GM23338 (cell line): ENCODE results near the gene RNF32. TPM values are rescaled to one million over a fixed set of nuclear protein-coding genes. Genes with fewer than 3 reads are reported as not detected.
A peak's percentile ranks its signal among the peaks of the same experiment; 100 is the strongest.

Experiments
- ATAC-seq: fragments of 200-7000 bp; cut with Tn5 transposase; 3 replicates; pipeline ENCODE4 v1.9.1; 2020
- DNase-seq: peaks from one replicate; pipeline ENCODE4 v3.0.0-alpha.2; 2015; ENCODE audit warnings: low spot score
- H2AFZ ChIP-seq: fragments of 200-600 bp; sonication (generic); 2 replicates; pipeline ENCODE4 v1.8.0; 2016; ENCODE audit warnings: antibody characterized with exemption, mild to moderate bottlenecking, moderate library complexity
- H3F3A ChIP-seq: fragments of 200-600 bp; sonication (generic); replicated peaks from 2 replicates; pipeline ENCODE4 v1.8.0; 2017; ENCODE audit warnings: antibody characterized with exemption, mixed run types, low read depth
- H3K27ac ChIP-seq: fragments of 200-600 bp; sonication (generic); 2 replicates; pipeline ENCODE4 v1.6.1; 2016; ENCODE audit warnings: low read depth
- H3K27me3 ChIP-seq: fragments of 200-600 bp; sonication (generic); 2 replicates; pipeline ENCODE4 v1.8.0; 2016; ENCODE audit warnings: mild to moderate bottlenecking, mixed run types, moderate library complexity; ENCODE audit not compliant: insufficient read depth
- H3K36me3 ChIP-seq: fragments of 200-600 bp; sonication (generic); 2 replicates; pipeline ENCODE4 v1.8.0; 2016; ENCODE audit warnings: mild to moderate bottlenecking; ENCODE audit not compliant: insufficient read depth
- H3K4me1 ChIP-seq: fragments of 200-600 bp; sonication (generic); 2 replicates; pipeline ENCODE4 v1.8.0; 2016; ENCODE audit warnings: mild to moderate bottlenecking, moderate library complexity; ENCODE audit not compliant: insufficient read depth
- H3K4me2 ChIP-seq: fragments of 200-600 bp; sonication (generic); 2 replicates; pipeline ENCODE4 v1.7.1; 2017; ENCODE audit warnings: mixed run types
- H3K4me3 ChIP-seq: fragments of 200-600 bp; sonication (generic); 2 replicates; pipeline ENCODE4 v1.6.1; 2016; ENCODE audit warnings: mixed run types
- H3K79me2 ChIP-seq: fragments of 200-600 bp; sonication (generic); replicated peaks from 2 replicates; pipeline ENCODE4 v1.8.0; 2017; ENCODE audit warnings: mild to moderate bottlenecking; ENCODE audit not compliant: insufficient read depth
- H3K9me2 ChIP-seq: fragments of 200-600 bp; sonication (generic); 2 replicates; pipeline ENCODE4 v1.8.0; 2017; ENCODE audit not compliant: insufficient read depth
- H4K20me1 ChIP-seq: fragments of 200-600 bp; sonication (generic); replicated peaks from 2 replicates; pipeline ENCODE4 v1.8.0; 2017; ENCODE audit warnings: mild to moderate bottlenecking; ENCODE audit not compliant: insufficient read depth
- H3K27ac Mint-ChIP-seq: 2 replicates; pipeline ENCODE4 v1.8.0; 2020; ENCODE audit warnings: inconsistent platforms, mild to moderate bottlenecking, moderate library complexity, mixed read lengths
- H3K27me3 Mint-ChIP-seq: 3 replicates; pipeline ENCODE4 v1.8.0; 2022; ENCODE audit warnings: low read depth, mild to moderate bottlenecking, moderate library complexity, mixed read lengths, inconsistent platforms; ENCODE audit not compliant: insufficient read depth, poor library complexity
- H3K36me3 Mint-ChIP-seq: 3 replicates; pipeline ENCODE4 v1.8.0; 2021; ENCODE audit warnings: low read depth, mild to moderate bottlenecking, inconsistent platforms, moderate library complexity, mixed read lengths
- H3K4me1 Mint-ChIP-seq: 3 replicates; pipeline ENCODE4 v1.8.0; 2020; ENCODE audit warnings: mild to moderate bottlenecking, inconsistent platforms, mixed read lengths
- H3K4me3 Mint-ChIP-seq: 3 replicates; pipeline ENCODE4 v1.8.0; 2021; ENCODE audit warnings: moderate library complexity, mild to moderate bottlenecking, inconsistent platforms, mixed read lengths
- H3K9me3 Mint-ChIP-seq: 3 replicates; pipeline ENCODE4 v1.8.0; 2020; ENCODE audit warnings: moderate library complexity, mild to moderate bottlenecking, inconsistent platforms, mixed read lengths
- EZH2 ChIP-seq: fragments of 200-600 bp; sonication (generic); IDR thresholded peaks from one replicate; pipeline ENCODE4 v1.8.0; 2017; ENCODE audit warnings: antibody characterized with exemption, mild to moderate bottlenecking, low read depth; ENCODE audit not compliant: unreplicated experiment
- EZH2phosphoT487 ChIP-seq: fragments of 200-600 bp; sonication (generic); IDR thresholded peaks from one replicate; pipeline ENCODE4 v1.8.1; 2018; ENCODE audit warnings: antibody characterized with exemption; ENCODE audit not compliant: unreplicated experiment
- JUNB ChIP-seq: IDR thresholded peaks from one replicate; pipeline ENCODE4 v1.6.1; 2016; ENCODE audit warnings: antibody characterized with exemption; ENCODE audit not compliant: unreplicated experiment
- POLR2AphosphoS5 ChIP-seq: IDR thresholded peaks from 2 replicates; pipeline ENCODE4 v1.6.1; 2016; ENCODE audit warnings: antibody characterized with exemption, low read depth
- STAT1 ChIP-seq: IDR thresholded peaks from one replicate; pipeline ENCODE4 v1.6.1; 2016; ENCODE audit warnings: antibody characterized with exemption; ENCODE audit not compliant: unreplicated experiment
- ZNF114 ChIP-seq: fragments of 250-450 bp; sonication (Bioruptor Pico); IDR thresholded peaks from 2 replicates; pipeline ENCODE4 v1.5.0; 2020; ENCODE audit warnings: mild to moderate bottlenecking, moderate library complexity
- ZNF331 ChIP-seq: fragments of 250-450 bp; sonication (Bioruptor Pico); IDR thresholded peaks from 2 replicates; pipeline ENCODE4 v1.5.0; 2020; ENCODE audit warnings: low read depth, mild to moderate bottlenecking, moderate library complexity
- polyA plus RNA-seq: library from polyadenylated mRNA; unstranded; fragments of >200 nt; fragmentation: Nextera tagmentation; extraction: Ambion mirVana; gene quantifications from 2 replicates; pipeline ENCODE4 v1.2.1, GENCODE V29; 2016
- total RNA-seq: library from RNA; depleted of rRNA; stranded (reverse); fragments of >200 nt; shearing (Covaris generic); gene quantifications from 2 replicates; pipeline ENCODE4 v1.2.3, GENCODE V29; 2014
- TF ChIP-seq, protein P1 (sequence below): fragments of 250-450 bp; sonication (Bioruptor Pico); IDR thresholded peaks from 2 replicates; pipeline ENCODE4 v1.5.0; 2020; ENCODE audit warnings: mild to moderate bottlenecking, moderate library complexity
- TF ChIP-seq, protein P2 (sequence below): IDR thresholded peaks from 2 replicates; pipeline ENCODE4 v1.6.1; 2016; ENCODE audit warnings: antibody characterized with exemption
- TF ChIP-seq, protein P3 (sequence below): IDR thresholded peaks from one replicate; pipeline ENCODE4 v1.6.1; 2018; ENCODE audit warnings: antibody characterized with exemption; ENCODE audit not compliant: unreplicated experiment

The RNF32 gene
- total and polyA plus RNA-seq, 2 experiments from 2014 or later: 0.56 to 2.0 TPM

DNA sequence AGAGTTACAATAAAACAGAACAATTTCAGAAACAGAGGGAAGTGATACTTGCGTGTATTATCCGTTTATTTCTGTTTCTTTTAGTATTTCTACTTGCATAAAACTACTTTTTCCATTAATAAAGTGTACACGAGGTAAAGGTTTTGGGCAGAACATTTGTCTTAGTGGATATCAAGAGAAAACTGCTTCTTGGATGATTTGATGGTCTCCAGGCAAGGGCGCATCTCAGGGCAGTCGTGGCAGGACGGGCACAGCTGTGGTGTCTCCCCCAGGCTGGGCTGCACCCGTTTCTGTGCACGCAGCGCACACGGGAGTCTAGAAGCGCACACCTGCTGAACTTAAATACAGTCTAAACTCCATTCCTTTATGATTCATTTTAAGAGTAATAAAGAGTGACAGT is 23.4 kb upstream of the RNF32 start:
- no peaks in the 10 kb centered on the region for H3F3A ChIP-seq
- peak overlapping the region; percentile 83; the same call in 1 of the 2 replicates for H2AFZ ChIP-seq
- H3K4me1 ChIP-seq: peaks cover 17% of the 10 kb centered on the region
- Mint-ChIP-seq H3K4me3 (peak overlapping the region; percentile 67), H3K4me1 (peaks cover 48% of the 10 kb centered on the region), H3K36me3 (peaks cover 10% of the 10 kb centered on the region; the same call in 2 of the 3 replicates), H3K27ac (no peak overlapping the region), H3K27me3 (peaks cover 22% of the 10 kb centered on the region), H3K9me3 (peaks cover 6% of the 10 kb centered on the region; the same call in 2 of the 3 replicates)
- no peak for DNase-seq
- H3K27ac ChIP-seq: no peak overlapping the region
- peak overlapping the region; percentile 61 for H3K4me3 ChIP-seq
- no peaks in the 10 kb centered on the region for H3K79me2 ChIP-seq
- no peak for ATAC-seq
- H3K9me2 ChIP-seq: peaks cover 5% of the 10 kb centered on the region; the same call in 1 of the 2 replicates
- peaks cover 30% of the 10 kb centered on the region for H3K27me3 ChIP-seq
- H3K4me2 ChIP-seq: peak overlapping the region; percentile 79
- no peaks in the 10 kb centered on the region for H4K20me1 ChIP-seq
- TF ChIP-seq EZH2phosphoT487: no peak
- TF ChIP-seq EZH2: peak; percentile 7
- TF ChIP-seq, protein P1, sequence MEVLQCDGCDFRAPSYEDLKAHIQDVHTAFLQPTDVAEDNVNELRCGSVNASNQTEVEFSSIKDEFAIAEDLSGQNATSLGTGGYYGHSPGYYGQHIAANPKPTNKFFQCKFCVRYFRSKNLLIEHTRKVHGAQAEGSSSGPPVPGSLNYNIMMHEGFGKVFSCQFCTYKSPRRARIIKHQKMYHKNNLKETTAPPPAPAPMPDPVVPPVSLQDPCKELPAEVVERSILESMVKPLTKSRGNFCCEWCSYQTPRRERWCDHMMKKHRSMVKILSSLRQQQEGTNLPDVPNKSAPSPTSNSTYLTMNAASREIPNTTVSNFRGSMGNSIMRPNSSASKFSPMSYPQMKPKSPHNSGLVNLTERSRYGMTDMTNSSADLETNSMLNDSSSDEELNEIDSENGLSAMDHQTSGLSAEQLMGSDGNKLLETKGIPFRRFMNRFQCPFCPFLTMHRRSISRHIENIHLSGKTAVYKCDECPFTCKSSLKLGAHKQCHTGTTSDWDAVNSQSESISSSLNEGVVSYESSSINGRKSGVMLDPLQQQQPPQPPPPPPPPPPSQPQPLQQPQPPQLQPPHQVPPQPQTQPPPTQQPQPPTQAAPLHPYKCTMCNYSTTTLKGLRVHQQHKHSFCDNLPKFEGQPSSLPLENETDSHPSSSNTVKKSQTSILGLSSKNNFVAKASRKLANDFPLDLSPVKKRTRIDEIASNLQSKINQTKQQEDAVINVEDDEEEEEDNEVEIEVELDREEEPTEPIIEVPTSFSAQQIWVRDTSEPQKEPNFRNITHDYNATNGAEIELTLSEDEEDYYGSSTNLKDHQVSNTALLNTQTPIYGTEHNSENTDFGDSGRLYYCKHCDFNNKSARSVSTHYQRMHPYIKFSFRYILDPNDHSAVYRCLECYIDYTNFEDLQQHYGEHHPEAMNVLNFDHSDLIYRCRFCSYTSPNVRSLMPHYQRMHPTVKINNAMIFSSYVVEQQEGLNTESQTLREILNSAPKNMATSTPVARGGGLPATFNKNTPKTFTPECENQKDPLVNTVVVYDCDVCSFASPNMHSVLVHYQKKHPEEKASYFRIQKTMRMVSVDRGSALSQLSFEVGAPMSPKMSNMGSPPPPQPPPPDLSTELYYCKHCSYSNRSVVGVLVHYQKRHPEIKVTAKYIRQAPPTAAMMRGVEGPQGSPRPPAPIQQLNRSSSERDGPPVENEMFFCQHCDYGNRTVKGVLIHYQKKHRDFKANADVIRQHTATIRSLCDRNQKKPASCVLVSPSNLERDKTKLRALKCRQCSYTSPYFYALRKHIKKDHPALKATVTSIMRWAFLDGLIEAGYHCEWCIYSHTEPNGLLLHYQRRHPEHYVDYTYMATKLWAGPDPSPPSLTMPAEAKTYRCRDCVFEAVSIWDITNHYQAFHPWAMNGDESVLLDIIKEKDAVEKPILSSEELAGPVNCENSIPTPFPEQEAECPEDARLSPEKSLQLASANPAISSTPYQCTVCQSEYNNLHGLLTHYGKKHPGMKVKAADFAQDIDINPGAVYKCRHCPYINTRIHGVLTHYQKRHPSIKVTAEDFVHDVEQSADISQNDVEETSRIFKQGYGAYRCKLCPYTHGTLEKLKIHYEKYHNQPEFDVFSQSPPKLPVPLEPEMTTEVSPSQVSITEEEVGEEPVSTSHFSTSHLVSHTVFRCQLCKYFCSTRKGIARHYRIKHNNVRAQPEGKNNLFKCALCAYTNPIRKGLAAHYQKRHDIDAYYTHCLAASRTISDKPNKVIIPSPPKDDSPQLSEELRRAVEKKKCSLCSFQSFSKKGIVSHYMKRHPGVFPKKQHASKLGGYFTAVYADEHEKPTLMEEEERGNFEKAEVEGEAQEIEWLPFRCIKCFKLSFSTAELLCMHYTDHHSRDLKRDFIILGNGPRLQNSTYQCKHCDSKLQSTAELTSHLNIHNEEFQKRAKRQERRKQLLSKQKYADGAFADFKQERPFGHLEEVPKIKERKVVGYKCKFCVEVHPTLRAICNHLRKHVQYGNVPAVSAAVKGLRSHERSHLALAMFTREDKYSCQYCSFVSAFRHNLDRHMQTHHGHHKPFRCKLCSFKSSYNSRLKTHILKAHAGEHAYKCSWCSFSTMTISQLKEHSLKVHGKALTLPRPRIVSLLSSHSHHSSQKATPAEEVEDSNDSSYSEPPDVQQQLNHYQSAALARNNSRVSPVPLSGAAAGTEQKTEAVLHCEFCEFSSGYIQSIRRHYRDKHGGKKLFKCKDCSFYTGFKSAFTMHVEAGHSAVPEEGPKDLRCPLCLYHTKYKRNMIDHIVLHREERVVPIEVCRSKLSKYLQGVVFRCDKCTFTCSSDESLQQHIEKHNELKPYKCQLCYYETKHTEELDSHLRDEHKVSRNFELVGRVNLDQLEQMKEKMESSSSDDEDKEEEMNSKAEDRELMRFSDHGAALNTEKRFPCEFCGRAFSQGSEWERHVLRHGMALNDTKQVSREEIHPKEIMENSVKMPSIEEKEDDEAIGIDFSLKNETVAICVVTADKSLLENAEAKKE (CRISPR knock-in tag): no peak
- no peaks in the 10 kb centered on the region for H3K36me3 ChIP-seq

DNA sequence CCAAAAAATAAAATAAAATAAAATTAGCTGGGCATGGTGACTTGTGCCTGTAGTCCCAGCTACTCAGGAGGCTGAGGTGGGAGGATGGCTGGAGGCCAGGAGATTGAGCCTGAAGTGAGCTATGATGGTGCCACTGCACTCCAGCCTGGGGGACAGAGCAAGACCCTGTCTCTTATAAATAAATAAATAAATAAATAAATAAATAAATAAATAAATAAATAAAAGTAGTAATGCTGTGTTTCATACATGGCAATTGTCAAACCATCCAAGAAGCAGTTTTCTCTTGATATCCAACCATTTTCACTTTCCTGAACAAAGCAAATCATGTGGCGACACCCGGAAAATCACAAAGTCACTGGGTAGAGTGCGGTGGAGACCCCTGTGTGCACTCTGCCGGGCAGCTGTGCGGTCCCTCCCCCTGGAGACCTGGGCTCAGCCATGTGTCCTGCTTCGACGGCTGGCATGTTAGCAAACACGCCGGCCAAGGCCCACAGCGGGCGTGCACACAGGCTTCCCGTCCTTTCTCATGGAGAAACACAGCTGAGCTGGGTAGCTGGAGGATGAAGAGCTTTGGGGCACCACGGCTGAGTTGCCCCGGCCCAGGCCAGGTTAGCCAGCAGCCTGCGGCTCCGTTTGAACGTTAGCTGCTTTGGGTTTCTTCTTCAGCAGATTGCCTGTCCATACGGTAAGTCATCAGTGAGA is 22.3 kb upstream of the RNF32 start:
- no peaks in the 10 kb centered on the region for H3F3A ChIP-seq
- no peaks in the 10 kb centered on the region for H3K36me3 ChIP-seq
- peak; percentile 3; the same call in 2 of the 3 replicates for ATAC-seq
- peaks cover 10% of the 10 kb centered on the region; the same call in 2 of the 3 replicates for H3K36me3 Mint-ChIP-seq
- 0 out of 2 replicates have a peak overlapping the region, but pooled peaks have one; percentile 20 for H2AFZ ChIP-seq
- 0 out of 2 replicates have a peak overlapping the region, but pooled peaks have one; percentile 63 for H3K27ac ChIP-seq
- H3K4me1 Mint-ChIP-seq: peaks cover 48% of the 10 kb centered on the region
- H3K4me3 Mint-ChIP-seq: no peak overlapping the region
- H3K4me1 ChIP-seq: peaks cover 17% of the 10 kb centered on the region
- H3K9me2 ChIP-seq: peaks cover 5% of the 10 kb centered on the region; the same call in 1 of the 2 replicates
- H3K27me3 Mint-ChIP-seq: peaks cover 22% of the 10 kb centered on the region
- H3K79me2 ChIP-seq: no peaks in the 10 kb centered on the region
- H3K27ac Mint-ChIP-seq: no peak overlapping the region
- 0 out of 2 replicates have a peak overlapping the region, but pooled peaks have one; percentile 36 for H3K4me2 ChIP-seq
- H3K4me3 ChIP-seq: no peak overlapping the region
- H4K20me1 ChIP-seq: no peaks in the 10 kb centered on the region
- peaks cover 30% of the 10 kb centered on the region for H3K27me3 ChIP-seq
- no peak for DNase-seq
- H3K9me3 Mint-ChIP-seq: peaks cover 6% of the 10 kb centered on the region; the same call in 2 of the 3 replicates
- TF ChIP-seq JUNB (no peak), EZH2phosphoT487 (no peak), ZNF114 (CRISPR knock-in tag) (no peak), STAT1 (no peak), ZNF331 (CRISPR knock-in tag) (no peak), POLR2AphosphoS5 (no peak)
- TF ChIP-seq, protein P2, sequence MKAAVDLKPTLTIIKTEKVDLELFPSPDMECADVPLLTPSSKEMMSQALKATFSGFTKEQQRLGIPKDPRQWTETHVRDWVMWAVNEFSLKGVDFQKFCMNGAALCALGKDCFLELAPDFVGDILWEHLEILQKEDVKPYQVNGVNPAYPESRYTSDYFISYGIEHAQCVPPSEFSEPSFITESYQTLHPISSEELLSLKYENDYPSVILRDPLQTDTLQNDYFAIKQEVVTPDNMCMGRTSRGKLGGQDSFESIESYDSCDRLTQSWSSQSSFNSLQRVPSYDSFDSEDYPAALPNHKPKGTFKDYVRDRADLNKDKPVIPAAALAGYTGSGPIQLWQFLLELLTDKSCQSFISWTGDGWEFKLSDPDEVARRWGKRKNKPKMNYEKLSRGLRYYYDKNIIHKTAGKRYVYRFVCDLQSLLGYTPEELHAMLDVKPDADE: no peak
- TF ChIP-seq, protein P3, sequence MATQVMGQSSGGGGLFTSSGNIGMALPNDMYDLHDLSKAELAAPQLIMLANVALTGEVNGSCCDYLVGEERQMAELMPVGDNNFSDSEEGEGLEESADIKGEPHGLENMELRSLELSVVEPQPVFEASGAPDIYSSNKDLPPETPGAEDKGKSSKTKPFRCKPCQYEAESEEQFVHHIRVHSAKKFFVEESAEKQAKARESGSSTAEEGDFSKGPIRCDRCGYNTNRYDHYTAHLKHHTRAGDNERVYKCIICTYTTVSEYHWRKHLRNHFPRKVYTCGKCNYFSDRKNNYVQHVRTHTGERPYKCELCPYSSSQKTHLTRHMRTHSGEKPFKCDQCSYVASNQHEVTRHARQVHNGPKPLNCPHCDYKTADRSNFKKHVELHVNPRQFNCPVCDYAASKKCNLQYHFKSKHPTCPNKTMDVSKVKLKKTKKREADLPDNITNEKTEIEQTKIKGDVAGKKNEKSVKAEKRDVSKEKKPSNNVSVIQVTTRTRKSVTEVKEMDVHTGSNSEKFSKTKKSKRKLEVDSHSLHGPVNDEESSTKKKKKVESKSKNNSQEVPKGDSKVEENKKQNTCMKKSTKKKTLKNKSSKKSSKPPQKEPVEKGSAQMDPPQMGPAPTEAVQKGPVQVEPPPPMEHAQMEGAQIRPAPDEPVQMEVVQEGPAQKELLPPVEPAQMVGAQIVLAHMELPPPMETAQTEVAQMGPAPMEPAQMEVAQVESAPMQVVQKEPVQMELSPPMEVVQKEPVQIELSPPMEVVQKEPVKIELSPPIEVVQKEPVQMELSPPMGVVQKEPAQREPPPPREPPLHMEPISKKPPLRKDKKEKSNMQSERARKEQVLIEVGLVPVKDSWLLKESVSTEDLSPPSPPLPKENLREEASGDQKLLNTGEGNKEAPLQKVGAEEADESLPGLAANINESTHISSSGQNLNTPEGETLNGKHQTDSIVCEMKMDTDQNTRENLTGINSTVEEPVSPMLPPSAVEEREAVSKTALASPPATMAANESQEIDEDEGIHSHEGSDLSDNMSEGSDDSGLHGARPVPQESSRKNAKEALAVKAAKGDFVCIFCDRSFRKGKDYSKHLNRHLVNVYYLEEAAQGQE: no peak
